GM13977 (cell line): ENCODE measurements around the gene COL4A3.

ENCODE experiments used
- DNase-seq: peaks from one replicate; pipeline ENCODE4 v3.0.0; 2012; ENCODE audit warnings: low spot score
- in situ Hi-C: fragments of 300-500 bp; cut with MboI; formaldehyde crosslinking; loops from one replicate; pipeline ENCODE4 v1.12.0; 2022; ENCODE audit warnings: low sequenced_read_pairs, low pct_unique_long_range_greater_than_20kb, mixed read lengths, inconsistent platforms; ENCODE audit not compliant: unreplicated experiment
- TF ChIP-seq, protein P1 (sequence below): IDR thresholded peaks from 2 replicates; pipeline ENCODE4 v1.5.1; 2012; ENCODE audit warnings: mild to moderate bottlenecking, control low read depth; ENCODE audit not compliant: insufficient read depth; ENCODE audit errors: extremely low read depth, missing control alignments

The COL4A3 gene

DNA sequence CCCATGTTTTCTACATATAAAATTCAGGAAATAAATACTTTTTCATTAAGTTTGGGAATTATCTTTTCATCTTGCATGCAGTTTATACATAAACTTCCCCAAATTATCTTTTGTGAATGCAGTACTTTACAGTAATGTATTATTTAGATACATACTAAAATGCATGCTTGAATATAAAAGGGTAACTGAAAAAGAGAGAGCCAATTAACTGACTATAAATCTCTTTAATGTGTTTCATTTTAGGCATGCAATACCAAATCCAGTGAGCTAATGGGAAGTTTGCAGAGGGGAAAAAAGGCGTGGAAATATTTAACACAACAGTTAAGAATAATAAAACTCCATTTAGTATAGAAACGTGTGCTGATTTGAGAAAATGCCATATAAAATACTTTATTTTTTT is 39.6 kb upstream of the COL4A3 start:
- in situ Hi-C loops, result loop anchor here (25.0 kb wide), 2 partner anchors 313 to 637 kb away; no protein-coding TSS in a partner anchor
- TF ChIP-seq, protein P1, sequence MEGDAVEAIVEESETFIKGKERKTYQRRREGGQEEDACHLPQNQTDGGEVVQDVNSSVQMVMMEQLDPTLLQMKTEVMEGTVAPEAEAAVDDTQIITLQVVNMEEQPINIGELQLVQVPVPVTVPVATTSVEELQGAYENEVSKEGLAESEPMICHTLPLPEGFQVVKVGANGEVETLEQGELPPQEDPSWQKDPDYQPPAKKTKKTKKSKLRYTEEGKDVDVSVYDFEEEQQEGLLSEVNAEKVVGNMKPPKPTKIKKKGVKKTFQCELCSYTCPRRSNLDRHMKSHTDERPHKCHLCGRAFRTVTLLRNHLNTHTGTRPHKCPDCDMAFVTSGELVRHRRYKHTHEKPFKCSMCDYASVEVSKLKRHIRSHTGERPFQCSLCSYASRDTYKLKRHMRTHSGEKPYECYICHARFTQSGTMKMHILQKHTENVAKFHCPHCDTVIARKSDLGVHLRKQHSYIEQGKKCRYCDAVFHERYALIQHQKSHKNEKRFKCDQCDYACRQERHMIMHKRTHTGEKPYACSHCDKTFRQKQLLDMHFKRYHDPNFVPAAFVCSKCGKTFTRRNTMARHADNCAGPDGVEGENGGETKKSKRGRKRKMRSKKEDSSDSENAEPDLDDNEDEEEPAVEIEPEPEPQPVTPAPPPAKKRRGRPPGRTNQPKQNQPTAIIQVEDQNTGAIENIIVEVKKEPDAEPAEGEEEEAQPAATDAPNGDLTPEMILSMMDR, result no peak
- no peak for DNase-seq

DNA sequence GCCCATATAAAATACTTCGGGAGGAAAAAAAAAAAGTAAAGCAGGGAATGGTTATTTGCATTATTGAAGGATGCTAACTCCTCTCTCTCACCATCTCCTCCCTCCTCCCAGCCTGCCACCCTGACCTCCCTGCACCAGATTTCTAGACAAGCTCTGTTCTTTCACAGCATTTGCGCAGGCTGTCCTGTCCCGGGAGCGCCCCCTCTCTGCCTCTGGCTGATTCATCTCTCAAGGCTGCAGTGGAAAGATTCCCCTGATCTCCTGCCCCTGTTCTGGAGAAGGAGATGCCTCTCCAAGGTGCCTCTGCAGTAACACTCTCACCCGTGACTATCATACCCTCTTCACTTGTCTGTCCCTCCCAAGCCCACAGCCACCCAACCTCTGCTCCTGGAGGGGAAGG is 38.9 kb upstream of the COL4A3 start:
- TF ChIP-seq, protein P1, result peak; percentile 16
- DNase-seq, result no peak
- in situ Hi-C loops, result loop anchor here (25.0 kb wide), 1 partner anchor 637 kb away; no protein-coding TSS in a partner anchor

GRCh38 chr2:227127201-227127600 is 37.2 kb upstream of the COL4A3 start:
- in situ Hi-C loops, result loop anchor here (25.0 kb wide), 1 partner anchor 635 kb away; no protein-coding TSS in a partner anchor
- no peak for DNase-seq

DNA sequence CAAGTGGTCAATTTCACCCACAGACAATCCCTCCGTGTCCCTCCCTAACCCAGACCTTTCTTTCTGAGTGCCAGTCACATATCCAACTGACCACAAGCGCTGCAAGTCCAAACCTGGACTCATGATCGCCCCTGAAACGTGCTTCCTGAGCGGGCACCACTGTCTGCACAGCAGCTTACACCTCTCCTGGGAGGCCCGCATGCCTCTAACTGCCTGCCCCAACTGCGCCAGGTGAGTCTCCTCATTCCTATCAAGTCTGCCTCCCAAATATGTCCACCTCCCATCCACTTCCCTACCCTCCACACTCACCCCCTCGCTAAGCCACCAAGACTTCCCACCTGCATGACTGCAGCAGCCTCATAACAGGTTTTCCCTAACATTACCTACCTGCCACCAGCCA is 33.8 kb upstream of the COL4A3 start:
- in situ Hi-C loops, result loop anchor here (25.0 kb wide), 1 partner anchor 632 kb away; no protein-coding TSS in a partner anchor
- TF ChIP-seq, protein P1, result no peak

More at GRCh38 chr2:227127201-227127600, 37.2 kb upstream of the COL4A3 start:
- TF ChIP-seq, protein P1, result no peak

GRCh38 chr2:227132986-227133385 is 31.4 kb upstream of the COL4A3 start:
- in situ Hi-C loops, result loop anchor here (25.0 kb wide), 1 partner anchor 629 kb away; no protein-coding TSS in a partner anchor
- no peak for DNase-seq
- TF ChIP-seq, protein P1, result no peak

More for the DNA sequence above, 33.8 kb upstream of the COL4A3 start:
- DNase-seq, result no peak

DNA sequence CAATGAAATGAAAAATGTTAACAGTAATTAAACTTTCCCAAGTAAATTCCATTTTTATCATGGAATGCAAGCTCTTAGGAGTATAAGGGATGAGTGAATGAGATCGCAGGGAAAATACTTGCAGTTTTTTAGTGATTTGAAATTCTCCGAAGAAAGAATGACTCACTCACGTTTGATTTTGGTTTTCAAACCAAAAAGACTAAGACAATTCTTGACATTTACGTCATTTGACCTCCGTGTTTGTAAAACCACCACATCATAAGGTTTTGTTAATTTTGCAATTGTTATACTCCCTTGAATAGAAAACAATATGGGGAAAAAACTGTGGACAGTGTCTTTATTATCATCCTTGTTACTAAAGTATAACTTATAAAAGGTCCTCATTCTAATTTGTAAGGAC is 29.8 kb upstream of the COL4A3 start:
- TF ChIP-seq, protein P1, result no peak
- DNase-seq, result no peak
- in situ Hi-C loops, result loop anchor here (25.0 kb wide), 1 partner anchor 628 kb away; no protein-coding TSS in a partner anchor
